ENCODE data around the gene MAP3K5.

MAP3K5 gene

DNA sequence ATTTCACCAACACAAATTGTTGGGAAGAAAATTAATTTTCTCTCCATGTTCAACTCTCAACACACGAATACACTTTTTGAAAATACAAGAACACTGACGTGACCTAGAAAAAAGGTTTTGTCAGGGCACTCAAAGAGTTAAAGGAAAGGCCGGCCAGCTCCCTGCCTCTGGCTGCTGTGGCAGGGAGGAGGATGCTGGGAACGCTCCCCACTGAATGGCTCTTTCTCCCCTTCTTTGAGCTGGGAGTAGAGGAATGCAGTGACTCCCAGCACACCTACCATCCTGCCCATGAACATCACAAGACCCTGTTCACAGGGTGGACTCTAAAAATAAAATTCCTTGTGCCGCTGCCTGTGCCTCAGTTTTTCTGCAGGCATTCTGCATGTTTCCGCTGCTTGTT lies 47.0 kb downstream of the MAP3K5 start:
- TF ChIP-seq, protein P1, sequence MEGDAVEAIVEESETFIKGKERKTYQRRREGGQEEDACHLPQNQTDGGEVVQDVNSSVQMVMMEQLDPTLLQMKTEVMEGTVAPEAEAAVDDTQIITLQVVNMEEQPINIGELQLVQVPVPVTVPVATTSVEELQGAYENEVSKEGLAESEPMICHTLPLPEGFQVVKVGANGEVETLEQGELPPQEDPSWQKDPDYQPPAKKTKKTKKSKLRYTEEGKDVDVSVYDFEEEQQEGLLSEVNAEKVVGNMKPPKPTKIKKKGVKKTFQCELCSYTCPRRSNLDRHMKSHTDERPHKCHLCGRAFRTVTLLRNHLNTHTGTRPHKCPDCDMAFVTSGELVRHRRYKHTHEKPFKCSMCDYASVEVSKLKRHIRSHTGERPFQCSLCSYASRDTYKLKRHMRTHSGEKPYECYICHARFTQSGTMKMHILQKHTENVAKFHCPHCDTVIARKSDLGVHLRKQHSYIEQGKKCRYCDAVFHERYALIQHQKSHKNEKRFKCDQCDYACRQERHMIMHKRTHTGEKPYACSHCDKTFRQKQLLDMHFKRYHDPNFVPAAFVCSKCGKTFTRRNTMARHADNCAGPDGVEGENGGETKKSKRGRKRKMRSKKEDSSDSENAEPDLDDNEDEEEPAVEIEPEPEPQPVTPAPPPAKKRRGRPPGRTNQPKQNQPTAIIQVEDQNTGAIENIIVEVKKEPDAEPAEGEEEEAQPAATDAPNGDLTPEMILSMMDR (conservative IDR thresholded peaks at IDR 0.05; ENCODE audit: low read length), result no peak
- no peak overlapping the region for H3K4me3 ChIP-seq (ENCODE audit: low read length)
- no peak for DNase-seq (ENCODE audit: low read depth)

DNA sequence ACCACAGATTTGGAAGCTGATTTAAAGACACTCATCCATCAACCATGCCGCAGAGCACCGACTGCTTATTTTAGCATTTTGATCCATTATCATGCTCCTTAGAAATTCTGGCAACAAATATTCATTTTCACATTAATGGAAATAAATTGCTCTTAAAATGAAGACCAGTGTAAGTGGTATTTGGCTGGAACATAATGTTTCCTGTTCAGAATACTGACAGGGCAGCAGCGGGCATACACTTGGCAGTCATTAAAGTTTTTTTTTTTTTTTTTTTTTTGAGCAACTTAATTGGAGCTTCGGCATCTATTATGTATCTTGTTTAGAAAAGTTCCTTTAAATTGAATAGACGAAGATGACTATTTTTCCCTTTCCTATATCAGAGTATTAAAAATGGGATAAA lies 47.4 kb downstream of the MAP3K5 start:
- H3K4me3 ChIP-seq (ENCODE audit: low read length), result no peak overlapping the region
- TF ChIP-seq, protein P1 (conservative IDR thresholded peaks at IDR 0.05; ENCODE audit: low read length), result no peak

DNA sequence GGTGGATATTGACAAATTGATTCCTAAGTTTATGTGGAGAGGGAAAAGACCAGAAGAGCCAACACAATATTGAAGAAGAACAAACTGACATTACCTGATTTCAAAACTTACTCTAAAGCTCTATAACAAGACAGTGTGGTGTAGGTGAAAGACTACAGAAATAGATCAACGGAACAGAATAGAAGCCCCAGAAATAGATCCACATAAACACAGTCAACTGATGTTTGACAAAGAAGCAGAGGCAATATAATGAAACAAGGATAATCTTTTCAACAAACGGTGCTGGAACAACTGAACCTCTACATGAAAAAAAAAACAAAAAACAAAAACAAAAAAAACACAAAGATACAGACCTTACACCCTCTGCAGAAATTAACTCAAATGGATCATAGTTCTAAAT lies 50.2 kb downstream of the MAP3K5 start:
- TF ChIP-seq, protein P1 (conservative IDR thresholded peaks at IDR 0.05; ENCODE audit: low read length), result no peak
- no peak overlapping the region for H3K4me3 ChIP-seq (ENCODE audit: low read length)
- DNase-seq (ENCODE audit: low read depth), result no peak

More for the DNA sequence above, 47.4 kb downstream of the MAP3K5 start:
- no peak for DNase-seq (ENCODE audit: low read depth)

DNA sequence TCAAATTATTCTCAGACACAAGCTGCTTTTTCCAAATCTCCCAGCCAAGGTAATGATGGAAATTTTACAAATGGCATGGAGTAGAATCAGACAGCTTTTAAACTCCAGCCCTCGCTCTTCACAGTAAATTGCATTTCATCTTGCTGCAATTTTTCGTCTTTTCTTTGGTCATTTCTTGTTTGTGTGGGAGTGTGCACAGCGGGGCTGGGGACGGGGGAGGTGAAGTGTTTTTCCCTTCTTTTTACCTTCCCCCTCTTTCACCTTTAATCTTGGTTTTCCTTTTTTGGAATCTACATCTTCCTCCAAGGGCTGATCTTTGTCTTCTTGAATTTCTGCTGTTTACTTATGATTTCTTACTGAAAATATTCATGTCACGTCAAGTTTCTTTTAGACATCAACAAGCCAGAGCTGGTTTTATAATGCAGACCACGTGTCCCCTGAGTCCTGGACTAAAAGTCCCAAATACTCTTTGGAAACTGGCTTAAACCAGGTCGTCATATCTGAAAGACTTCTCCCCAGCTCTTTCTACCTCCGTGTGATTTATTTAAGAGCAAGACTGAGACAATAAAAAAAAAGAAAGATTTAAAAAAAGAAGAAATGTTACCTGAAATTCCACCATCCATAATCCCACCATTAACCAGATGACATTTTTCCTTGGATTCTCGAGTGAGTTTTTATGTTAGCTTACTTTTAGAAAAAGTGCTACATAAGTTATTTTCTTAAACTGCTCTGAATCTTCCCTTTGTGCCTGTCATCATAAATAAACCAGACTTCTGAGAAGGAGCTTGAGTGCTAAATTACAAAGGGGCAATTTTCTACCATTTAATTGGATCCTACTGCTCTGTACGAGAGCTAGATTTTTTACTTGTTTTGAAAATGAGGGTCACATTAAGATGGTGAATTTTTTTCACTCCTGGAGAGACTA lies 52.0 kb downstream of the MAP3K5 start:
- peak; percentile 9 for DNase-seq (ENCODE audit: low read depth)
- no peak overlapping the region for H3K4me3 ChIP-seq (ENCODE audit: low read length)
- TF ChIP-seq, protein P1 (conservative IDR thresholded peaks at IDR 0.05; ENCODE audit: low read length), result no peak

DNA sequence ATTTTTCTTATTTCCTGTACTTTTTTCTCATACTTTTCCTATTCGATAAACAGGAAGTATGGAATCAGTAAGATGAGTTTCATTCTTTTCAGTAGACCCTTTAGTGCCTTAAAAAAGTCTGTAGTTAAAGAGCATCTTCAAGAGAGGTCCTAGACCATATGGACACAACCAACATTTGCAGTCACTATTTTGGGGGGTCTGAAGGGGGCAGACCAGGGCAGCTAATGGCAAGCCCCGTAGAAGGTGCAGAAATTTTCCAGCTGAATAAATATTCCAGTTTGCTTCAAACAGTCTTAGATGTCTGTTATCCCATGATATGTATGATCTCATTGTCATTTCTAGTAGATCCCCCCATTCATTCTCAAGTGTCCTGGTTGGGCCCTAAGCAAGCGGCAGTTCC lies 52.8 kb downstream of the MAP3K5 start:
- no peak overlapping the region for H3K4me3 ChIP-seq (ENCODE audit: low read length)
- no peak for DNase-seq (ENCODE audit: low read depth)
- TF ChIP-seq, protein P1 (conservative IDR thresholded peaks at IDR 0.05; ENCODE audit: low read length), result no peak

DNA sequence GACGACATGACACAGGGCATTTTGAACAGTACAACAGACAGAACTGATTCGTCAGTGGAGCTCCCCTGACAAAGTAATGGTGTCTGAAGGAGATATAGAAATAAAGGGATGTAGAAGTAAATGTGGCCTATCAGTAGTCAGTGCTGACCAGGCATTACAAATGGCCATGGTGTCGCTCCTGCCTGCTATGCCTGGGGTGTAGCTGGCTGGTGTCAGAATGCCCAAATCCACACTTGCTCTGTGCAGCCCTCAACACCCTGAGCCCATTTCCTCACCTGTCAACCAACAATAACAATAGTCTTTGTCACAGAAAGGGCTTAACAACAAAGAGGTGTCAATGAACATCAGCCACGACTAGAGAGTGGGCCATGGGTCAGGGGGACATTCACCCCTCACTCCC lies 53.2 kb downstream of the MAP3K5 start:
- TF ChIP-seq, protein P1 (conservative IDR thresholded peaks at IDR 0.05; ENCODE audit: low read length), result no peak
- DNase-seq (ENCODE audit: low read depth), result no peak
- no peak overlapping the region for H3K4me3 ChIP-seq (ENCODE audit: low read length)

DNA sequence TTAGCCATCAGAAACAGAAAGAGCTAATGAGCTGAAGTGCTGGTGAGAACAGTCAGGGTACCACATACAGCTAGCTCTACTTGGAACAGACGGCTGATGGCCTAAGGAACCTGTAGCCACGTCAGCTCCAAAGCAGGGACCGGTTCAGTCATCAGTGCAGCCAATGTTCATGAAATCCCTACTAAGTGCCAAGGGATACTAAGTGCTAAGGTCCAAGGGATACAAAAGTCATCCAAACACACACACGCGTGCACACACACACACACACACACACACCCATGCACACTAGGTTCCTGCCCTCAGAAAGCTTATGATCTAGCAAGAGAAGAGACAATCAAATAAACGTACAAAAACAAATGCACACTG lies 53.6 kb downstream of the MAP3K5 start:
- DNase-seq (ENCODE audit: low read depth), result no peak
- H3K4me3 ChIP-seq (ENCODE audit: low read length), result no peak overlapping the region

More for the DNA sequence above, 53.6 kb downstream of the MAP3K5 start:
- TF ChIP-seq, protein P1 (conservative IDR thresholded peaks at IDR 0.05; ENCODE audit: low read length), result no peak
